ENCODE data around the gene EHD1.

GRCh38 chr11:64883575-64883974, 5.2 kb upstream of the EHD1 start:
- TF ChIP-seq CTCF (IDR thresholded peaks at IDR 0.05) (no peak), POLR2A (IDR thresholded peaks at IDR 0.05) (no peak)

All from upper lobe of left lung (tissue), 4 donors.